ENCODE results near the gene TCP1. TPM values are rescaled to one million over a fixed set of nuclear protein-coding genes. Genes with fewer than 3 reads are reported as not detected.

Gene TCP1
- total RNA-seq, 1 experiment from 2014 or later: 412 TPM

- Mint-ChIP-seq H3K27ac (no peak overlapping the region), H3K9me3 (no peaks in the 10 kb centered on the region; a peak in 1 of 5 replicates), H3K36me3 (ENCODE audit: insufficient read depth in 1 of 3, low read depth in 3 of 3) (peaks cover 0 to 6% (median under 1%) of the 10 kb centered on the region in 3 experiments; a peak in 3 of 7 replicates), H3K27me3 (ENCODE audit: low read depth) (no peaks in the 10 kb centered on the region; the same call in none of the 2 replicates), H3K4me1 (peaks cover 63 to 65% of the 10 kb centered on the region in 2 experiments), H3K4me3 (no peak overlapping the region)
- no peak for TF ChIP-seq CTCF (conservative IDR thresholded peaks at IDR 0.05)
- no peak overlapping the region for H3K18ac ChIP-seq (ENCODE audit: insufficient read length, low read depth, low read length)
- no peak overlapping the region for H2BK120ac ChIP-seq (ENCODE audit: low read depth, low read length, poor library complexity, severe bottlenecking)
- H3K4ac ChIP-seq (ENCODE audit: low read depth, low read length): no peak overlapping the region
- H3K27ac ChIP-seq (ENCODE audit: insufficient read length, low read depth, low read length): no peak overlapping the region
- no peaks in the 10 kb centered on the region for H4K20me1 ChIP-seq (ENCODE audit: control insufficient read depth, insufficient read depth, insufficient read length)
- no peaks in the 10 kb centered on the region for H3K23me2 ChIP-seq (ENCODE audit: insufficient read length, low read depth, low read length, poor library complexity, severe bottlenecking)
- H4K5ac ChIP-seq (ENCODE audit: insufficient read length, low read depth, low read length): no peak overlapping the region
- no peak overlapping the region for H2AK5ac ChIP-seq (ENCODE audit: insufficient read length, low read length)
- no CpG with 5 or more reads among the region's 4 CpGs for WGBS (ENCODE audit: extremely low coverage, insufficient read length, low lambda C conversion rate)
- DNase-seq: no peak
- H2AFZ ChIP-seq (ENCODE audit: low read length): no peak overlapping the region
- no peak overlapping the region for H3K56ac ChIP-seq (ENCODE audit: insufficient read length, low read depth, low read length)
- no peaks in the 10 kb centered on the region for H3K79me1 ChIP-seq (ENCODE audit: insufficient read depth, low read depth, low read length, poor library complexity, severe bottlenecking)
- H3K79me2 ChIP-seq (ENCODE audit: insufficient read depth, low read length): no peaks in the 10 kb centered on the region
- no peak overlapping the region for H3K23ac ChIP-seq (ENCODE audit: insufficient read length, low read depth, low read length)
- H2BK20ac ChIP-seq (ENCODE audit: low read depth, low read length, poor library complexity, severe bottlenecking): no peak overlapping the region
- no peak overlapping the region for H2BK15ac ChIP-seq (ENCODE audit: low read depth, low read length)
- no peak overlapping the region for H3T11ph ChIP-seq (ENCODE audit: low read length)
- no peaks in the 10 kb centered on the region for H3K27me3 ChIP-seq (ENCODE audit: insufficient read depth, low read length)
- H3K9me3 ChIP-seq (ENCODE audit: control insufficient read depth, low read depth, low read length): no peaks in the 10 kb centered on the region
- no peak overlapping the region for H2BK12ac ChIP-seq (ENCODE audit: insufficient read length, low read depth, low read length)
- peaks cover 22% of the 10 kb centered on the region; the same call in 1 of the 2 replicates for H3K4me1 ChIP-seq (ENCODE audit: insufficient read depth, low read length)
- H3K9ac ChIP-seq (ENCODE audit: extremely low read depth, insufficient read length, low read length): no peak overlapping the region
- H3K14ac ChIP-seq (ENCODE audit: insufficient read depth, low read length): no peak overlapping the region
- H2BK5ac ChIP-seq (ENCODE audit: insufficient read length, low read length): no peak overlapping the region
- no peak overlapping the region for H4K8ac ChIP-seq (replicated peaks; ENCODE audit: insufficient read length, low read depth, low read length)
- H3K4me2 ChIP-seq (ENCODE audit: insufficient read depth, insufficient read length, low read length): no peak overlapping the region
- H4K91ac ChIP-seq (ENCODE audit: insufficient read length, low read depth, low read length): no peak overlapping the region
These were observed 43.5 kb upstream of the TCP1 start for GRCh38 chr6:159832946-159833345.

Measured in H9 (cell line).